Stimulated activated CD4-positive, alpha-beta T cell treated with anti-CD3 and anti-CD28 coated beads, Interleukin-1b, Interleukin-23, amount 100 ng/mL, for 4 hours (primary cell): Measurements from ENCODE around the gene GTPBP4.
"Not testable (repeated sequence)": the region's sequence is repeated elsewhere in the genome, so short reads cannot be mapped to it uniquely, and the experiment has no call there.

Source experiments
- DNase-seq, 2 donors: peaks; one replicate each; pipeline ENCODE4 v3.0.0-alpha.2; 2020; ENCODE audit warnings: low read depth in 2 of 2

Gene GTPBP4

DNA sequence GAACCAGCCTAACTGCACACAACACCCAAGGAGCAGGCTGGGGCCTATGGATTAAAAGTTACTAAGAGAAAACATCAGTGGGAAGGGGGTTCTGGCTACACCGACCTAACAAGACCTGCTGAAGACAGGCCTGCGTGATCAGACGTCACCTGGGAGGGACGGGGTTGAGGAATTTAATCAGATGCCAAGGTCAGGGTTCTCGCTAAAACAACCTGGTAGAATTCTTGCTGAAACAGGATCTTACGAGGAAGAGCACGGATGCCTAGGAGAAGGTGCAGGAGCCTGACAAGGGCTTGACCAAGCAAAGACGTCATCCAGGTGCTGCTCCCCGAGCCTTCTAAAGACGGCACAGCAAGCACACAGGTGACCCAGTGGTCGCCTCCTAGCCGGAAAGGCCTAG is 35.9 kb downstream of the GTPBP4 start:
- DNase-seq = no peak

DNA sequence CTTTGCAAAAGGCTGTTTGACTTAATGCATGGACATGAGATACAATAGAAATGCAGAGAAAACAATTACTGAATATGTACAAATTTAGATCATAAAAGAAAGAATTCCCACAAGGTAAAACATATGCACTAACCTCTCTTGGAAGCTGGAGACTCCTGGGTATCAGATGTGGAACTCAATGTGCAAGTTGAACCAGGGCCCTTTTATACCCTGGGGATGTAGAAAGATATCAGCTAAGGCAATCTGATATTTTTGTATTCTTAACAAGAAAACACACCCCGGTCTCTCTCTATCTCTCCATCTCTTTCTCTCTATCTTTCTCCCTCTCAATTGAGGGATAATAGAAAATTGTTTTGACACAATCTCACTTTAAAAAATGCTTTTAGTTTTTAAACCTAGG is 37.4 kb downstream of the GTPBP4 start, which contains the start of gene IDI2:
Gene IDI2 (minus strand): TSS at position 177 of the 400 bp plus-strand sequence. CDS start 1,136 bp downstream, outside the sequence.
- DNase-seq = no peak

DNA sequence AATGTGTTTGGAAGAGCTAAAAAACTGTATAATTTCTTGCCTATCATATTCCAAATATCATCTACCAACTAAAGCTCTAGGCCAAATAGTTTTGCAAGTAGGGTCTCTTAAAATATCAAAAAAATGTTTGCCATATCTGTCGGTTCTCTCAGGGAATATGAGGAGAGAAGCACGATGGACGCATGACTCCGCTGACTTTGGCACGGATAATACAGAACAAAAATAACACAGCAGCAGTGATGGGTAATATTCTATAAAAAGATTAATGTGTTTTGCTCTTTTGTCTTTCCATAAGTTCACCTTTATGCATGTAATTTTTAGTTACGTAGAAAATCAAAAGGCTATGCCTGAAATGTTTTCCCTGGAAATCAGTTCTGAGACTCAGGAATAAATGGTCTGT is 38.3 kb downstream of the GTPBP4 start:
- DNase-seq = no peak

DNA sequence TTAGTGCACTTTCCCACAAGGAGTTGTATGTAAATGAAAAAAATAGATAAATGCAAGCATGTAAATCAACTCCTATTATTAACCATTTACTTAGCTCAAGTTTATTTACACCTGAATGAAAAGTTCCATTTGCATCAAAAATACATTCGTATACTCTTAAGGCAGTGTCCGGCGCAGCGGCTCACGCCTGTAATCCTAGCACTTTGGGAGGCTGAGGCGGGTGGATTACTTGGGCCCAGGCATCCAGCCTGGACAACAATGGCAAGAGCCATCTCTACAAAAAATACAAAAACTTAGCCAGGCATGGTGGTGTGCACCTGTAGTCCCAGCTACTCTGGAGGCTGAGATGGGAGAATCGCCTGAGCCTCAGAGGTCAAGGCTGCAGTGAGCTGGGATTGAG is 41.6 kb downstream of the GTPBP4 start:
- DNase-seq = no peak

DNA sequence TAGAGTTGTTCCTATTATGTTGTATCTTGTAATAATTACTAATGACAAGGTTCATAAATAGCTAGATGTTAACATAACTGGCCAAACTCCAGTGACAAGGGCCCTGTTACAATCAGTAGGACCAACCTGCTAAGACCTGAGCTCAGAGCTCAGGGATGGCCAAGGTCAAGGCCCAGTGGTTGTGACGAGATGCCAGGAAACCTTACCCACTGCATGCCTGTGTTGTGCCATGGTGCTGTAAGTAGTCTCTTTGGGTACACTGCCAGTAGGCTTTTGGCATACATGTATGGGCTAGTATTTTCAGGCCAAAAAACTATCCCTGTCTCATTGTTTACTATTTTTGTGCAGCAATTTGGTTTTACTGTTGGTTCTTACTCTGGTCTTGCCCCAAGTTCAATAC is 45.4 kb downstream of the GTPBP4 start:
- DNase-seq = no peak

DNA sequence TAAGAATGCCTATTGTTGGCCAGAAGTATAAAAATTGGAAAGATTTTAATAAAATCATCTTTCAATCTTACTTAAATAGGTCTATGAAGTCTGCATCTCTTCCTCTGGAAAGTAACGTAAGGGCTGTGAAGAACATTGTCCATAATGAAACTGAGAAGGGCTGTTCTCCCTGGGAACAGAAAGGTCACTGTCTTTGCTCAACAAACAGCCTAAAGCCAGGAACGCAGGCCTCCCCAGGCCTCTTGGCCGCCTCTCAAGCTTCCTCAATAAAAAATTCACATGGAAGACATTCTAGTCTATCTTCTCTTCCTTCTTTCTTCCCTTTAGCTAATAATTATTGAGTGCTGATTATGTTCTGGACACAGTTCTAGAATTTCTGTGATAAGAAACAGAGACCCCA is 46.5 kb downstream of the GTPBP4 start:
- DNase-seq = no peak

DNA sequence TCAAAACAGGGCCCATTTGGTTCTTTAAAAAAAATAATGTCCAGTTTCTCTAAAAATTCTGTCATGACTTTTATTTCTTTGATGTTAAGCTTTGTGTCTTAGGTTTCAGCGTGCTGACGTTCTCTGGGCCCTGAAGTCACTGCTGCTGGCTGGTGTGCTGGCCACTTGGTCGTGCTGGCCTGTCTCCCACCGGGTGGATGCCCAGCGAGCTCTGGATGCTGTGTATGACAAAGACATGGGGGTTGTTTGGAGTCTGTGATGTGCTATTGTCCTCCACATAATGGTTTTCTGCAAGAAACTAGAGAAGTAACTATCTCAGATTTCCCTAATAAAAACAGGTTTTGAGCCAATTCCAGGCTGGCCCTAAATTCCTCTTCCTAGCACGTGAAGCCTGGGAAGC is 47.0 kb downstream of the GTPBP4 start:
- no peak for DNase-seq

DNA sequence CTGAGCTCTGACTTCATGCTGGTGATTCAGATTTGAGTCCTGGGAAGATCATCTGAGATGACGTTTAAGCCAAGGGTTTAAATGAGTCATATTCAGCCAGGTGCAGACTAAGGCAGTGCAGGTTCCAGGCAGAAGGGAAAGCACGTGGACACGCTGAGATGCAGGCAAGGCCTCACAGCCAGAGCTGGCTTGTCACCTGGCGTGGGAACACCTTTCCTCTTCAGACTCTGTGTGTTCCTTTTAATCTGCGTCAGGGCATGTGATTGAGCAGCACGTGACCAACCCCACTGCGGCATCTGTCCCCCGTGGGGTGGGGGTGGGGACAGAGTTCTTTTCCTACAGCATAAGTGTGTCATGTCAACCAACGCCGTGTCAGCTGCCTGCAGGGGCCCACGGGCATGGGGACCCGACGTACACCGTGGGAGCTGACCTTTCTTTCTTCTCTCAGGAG is 48.1 kb downstream of the GTPBP4 start:
- DNase-seq = peak in 1 of 2 donors; percentile 36

DNA sequence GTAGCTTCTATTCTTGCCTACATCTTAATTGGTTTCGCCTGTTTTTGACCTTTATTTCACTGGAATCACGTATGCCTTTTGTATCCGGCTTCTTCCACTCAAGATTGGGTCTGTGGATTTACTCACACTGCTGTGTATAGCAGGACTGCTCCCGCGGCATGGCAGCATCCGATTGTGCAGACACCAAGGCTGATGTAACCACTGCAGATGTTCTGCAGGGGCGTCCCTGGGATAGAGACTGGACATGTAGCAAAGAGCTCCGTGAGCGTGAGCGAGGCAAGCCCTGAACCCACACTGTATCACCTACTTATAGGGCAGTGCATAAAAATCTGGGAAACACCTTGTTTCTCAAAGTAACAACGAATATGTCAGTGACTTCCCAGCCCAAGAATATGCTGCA is 48.9 kb downstream of the GTPBP4 start:
- no peak for DNase-seq

DNA sequence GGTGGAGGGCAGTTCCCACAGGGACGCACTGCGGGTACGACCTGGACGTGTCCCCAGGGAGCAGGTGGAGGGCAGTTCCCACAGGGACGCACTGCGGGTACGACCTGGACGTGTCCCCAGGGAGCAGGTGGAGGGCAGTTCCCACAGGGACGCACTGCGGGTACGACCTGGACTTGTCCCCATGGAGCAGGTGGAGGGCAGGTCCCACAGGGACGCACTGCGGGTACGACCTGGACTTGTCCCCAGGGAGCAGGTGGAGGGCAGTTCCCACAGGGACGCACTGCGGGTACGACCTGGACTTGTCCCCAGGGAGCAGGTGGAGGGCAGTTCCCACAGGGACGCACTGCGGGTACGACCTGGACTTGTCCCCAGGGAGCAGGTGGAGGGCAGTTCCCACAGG is 50.5 kb downstream of the GTPBP4 start:
- not testable (repeated sequence) for DNase-seq

DNA sequence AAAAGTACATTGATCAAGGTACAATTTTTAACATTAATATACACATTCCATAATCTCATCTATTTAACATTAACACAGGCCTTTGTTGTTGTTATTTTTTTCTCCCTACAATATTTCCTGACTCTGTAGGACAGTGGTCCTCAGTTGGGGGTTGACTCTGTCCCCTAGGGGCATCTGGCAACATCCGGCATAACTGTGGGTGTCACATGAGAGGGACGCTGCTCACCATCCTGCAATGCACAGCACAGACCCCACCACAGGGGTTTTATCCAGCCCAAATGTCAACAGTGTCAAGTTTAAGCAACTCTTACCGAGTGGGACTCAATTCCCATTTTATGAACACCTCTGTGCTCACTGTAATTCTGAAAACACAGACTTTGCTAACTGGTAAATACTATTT is 51.9 kb downstream of the GTPBP4 start:
- no peak for DNase-seq

DNA sequence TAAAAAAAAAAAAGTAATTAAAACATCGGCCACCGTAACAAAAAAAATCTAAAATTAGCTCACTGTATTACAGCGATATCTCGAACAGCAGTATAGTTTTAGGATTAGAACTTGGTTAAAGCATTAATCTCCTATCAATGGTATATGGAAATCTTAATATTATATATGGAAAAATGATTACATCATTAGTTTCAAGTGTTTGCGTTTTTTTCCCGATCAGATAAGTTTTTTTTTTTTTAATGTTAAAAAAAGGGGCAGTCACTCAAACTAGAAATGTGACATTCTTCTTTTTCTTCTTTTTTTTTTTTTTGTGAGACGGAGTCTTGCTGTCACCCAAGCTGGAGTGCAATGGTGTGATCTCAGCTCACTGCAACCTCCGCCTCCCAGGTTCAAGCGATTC is 53.3 kb downstream of the GTPBP4 start:
- DNase-seq = no peak

DNA sequence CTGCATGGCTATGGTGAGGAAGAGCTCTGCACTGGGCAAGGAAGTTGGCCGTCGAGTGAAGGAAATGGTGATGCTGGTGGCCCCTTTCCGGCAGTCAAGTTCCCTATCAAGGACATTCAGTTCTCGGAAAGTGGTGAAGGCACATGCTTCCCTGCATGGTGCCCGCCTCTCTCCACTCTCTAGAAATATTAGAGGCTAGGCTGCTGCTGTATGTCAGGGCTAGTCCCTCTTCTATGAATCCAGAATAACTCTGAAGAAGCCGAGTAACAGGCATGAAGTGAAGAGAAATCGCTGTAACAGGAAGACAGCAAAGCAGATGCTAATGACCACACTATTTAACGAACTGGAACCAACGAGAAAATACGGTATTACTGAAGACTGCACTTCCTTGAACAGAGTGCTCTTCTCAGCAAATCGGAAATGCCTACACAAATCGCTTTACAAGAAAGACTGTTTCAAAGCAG is 55.3 kb downstream of the GTPBP4 start:
- DNase-seq = no peak

DNA sequence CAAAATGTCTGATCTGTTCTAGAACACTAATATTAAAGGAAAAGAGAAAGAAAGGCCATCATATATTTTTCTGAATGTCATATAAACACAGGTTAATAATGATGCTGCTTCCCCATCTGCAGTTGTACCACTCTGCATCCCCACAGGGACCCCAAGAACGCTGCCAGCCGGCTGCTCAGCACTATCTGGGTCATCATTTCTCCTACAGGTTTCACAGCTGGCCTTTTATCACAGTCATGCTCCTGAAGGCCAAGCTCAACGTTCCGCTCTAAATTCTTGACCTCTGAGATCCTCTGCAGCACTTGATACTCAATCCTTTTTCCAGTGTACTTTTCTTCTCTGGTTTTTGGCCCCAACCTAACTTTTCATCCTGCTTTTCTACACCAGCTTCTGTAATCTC is 55.9 kb downstream of the GTPBP4 start:
- DNase-seq = no peak

DNA sequence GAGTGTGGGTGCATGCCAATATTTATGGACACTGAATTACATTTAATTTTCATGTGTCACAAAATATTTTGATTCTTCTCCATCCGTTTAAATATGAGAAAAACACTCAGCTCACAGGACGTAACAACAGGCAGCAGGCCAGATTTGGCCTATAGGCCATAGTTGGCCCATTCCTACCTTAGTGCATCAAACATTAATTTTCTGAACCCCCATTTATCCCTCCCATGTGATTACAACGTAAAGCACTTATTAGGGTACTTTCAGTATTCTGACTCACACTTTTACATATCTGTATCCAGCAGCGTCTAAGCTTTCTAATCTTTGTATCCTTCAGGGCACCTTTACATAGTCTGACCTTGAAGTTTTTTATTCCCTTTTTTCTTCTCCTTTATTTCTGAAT is 56.7 kb downstream of the GTPBP4 start:
- DNase-seq = no peak

DNA sequence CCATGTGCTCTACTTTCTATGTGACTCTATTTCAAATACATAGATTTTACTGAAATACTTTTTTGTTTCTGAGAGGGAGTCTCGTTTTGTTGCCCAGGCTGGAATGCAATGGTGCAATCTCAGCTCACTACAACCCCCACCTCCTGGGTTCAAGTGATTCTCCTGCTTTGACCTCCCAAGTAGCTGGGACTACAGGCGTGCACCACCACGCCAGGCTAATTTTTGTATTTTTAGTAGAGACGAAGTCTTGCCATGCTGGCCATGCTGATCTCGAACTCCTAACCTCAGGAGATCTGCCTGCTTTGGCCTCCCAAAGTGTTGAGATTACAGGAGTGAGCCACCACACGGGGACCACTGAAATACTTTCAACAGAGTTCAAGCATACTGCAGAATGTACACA is 57.2 kb downstream of the GTPBP4 start:
- no peak for DNase-seq

DNA sequence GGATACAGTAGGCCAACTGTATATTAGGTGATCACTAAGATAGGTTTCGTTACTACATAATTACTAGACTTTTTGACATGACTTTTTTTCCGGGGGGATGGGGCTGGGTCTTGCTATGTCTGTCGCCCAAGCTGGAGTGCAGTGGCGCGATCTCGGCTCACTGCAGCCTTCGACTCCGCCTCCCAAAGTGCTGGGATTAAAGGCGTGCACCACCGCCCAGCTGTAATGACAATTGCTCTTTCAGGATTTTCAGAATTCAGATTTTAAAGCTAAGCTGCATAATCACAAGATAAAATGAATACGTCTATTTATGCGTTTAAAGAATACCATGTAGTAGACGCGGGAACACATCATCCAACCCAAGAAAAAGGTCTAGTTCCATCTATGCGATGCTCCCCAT is 59.7 kb downstream of the GTPBP4 start:
- no peak for DNase-seq

DNA sequence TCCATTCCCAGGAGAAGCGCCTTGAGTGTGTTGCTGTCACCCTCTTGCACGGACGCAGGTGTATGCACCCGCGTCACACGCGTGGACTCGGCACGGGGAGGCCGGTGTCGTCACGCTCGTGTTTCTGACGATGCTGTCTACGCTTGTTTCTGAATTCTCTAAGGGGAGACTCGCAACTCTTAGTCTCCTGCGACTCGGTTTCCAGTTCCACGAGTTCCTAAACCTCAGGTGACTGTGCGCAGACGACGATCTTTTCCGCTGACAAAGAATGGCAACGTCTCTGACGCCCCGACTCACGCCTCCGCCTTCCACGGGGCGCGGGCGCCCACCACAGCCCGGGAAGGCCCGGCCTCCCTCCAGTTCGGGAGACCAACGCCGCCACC is 60.1 kb downstream of the GTPBP4 start:
- DNase-seq = no peak

DNA sequence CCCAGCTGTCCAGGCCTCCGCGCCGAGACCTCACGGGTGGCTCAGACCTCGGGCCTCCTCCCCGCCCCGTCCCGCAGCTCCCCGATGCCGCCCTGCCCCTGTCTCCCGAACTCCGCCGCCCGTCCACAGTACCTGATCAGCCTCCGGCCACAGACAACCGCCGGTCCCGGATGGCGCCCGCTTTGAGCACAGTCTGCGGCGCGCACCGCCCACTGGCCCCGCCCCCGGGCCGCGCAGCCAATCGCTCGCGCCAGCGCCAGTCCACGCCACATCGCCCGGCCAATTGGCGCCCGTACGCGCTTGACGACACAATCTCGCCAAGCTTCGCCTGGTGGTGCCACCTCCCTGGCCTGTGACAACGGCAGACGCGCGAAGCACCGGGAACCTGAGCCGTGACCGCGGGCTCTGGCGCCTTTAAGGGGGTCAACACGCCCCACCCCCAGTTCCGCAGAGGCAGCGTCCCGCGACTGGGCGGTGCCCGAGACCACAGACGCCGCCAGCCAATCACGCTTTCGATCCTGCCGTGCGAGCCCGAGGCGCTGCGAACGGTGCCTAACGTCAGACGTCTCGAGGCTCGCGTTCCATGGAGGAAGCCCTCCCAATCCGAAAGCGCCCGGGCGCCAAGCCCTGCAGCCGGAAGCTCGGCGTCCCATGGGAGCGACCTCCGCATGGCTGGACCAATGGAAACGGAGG is 60.6 kb downstream of the GTPBP4 start, which contains the start of gene IDI1:
Gene IDI1 (minus strand): TSS at position 388 of the 693 bp plus-strand sequence. CDS start 116 bp downstream, at position 272.
- DNase-seq = peak; percentile 90 to 93

DNA sequence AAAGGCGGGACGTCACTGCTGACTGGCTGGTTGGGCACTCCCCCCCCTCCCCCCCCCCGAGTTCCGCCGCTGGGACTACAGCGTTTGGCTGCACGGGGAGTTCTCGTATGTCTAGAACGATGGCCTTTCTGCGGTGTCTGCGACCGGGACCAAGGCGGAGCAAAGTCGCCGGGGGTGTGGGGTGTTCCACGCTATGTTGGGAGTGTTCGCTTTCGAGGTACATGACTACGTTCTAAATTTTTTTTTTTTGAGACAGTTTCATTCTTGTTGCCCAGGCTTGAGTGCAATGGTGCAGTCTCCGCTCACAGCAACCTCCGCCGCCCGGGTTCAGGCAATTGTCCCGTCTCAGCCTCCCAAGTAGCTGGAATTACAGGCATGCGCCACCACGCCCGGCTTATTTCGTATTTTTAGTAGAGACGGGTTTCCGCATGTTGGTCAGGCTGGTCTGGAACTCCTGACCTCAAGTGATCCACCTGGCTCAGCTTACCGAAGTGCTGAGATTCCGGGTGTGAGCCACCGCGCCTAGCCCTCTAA is 61.3 kb downstream of the GTPBP4 start:
- DNase-seq = no peak

DNA sequence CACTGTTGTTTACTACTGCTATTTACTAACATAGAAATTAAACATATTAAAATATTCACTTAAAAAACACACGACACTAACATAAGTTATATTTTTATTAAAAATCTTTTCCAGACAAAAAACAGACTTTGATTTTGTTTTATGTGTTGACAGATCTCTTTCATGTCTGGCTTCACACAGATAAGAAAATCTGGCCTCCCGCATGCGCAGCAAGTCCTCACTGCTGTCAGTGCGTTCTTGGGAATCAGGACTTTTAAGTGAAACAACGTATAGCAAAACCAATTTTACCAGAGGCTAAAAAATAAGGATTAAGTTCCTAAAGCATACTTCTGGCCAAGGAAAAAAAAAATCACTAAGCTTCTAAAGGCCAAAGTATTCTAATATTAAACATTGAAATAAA is 61.9 kb downstream of the GTPBP4 start:
- no peak for DNase-seq

DNA sequence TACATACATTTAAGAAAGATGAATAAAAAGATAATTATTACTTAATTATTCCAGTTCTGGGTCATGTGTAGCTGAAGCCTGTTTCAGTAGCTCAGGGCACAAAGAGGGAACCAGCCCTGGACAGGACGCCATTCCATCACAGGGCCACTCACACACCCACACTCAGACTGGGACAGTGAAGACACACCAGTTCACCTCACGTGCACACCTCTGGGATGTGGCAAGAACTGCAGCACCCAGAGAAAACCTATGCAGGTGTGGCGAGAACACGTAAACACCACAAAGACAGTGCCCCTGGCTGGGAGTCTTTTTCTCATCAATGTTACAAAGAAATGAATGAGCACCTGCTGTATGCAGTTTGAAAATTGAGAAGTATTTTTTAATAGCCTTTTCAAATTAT is 62.3 kb downstream of the GTPBP4 start:
- DNase-seq = no peak

DNA sequence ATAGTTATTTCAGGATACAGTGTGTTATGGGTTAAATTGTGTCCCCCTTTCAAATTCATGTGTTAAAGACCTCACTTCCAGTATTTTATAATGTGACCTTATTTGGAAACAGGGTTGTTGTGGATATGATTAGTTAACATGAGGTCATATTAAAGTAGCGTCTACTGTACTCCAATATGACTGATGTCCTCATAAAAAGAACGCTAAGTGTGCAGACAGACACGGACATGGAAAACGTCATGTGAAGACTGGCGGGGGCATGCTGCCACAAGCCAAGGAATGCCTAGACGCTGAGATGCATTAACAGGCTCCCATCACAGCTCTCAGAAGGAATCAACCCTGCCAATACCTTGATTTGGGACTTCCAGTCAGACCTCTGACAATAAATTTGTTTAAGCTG is 66.5 kb downstream of the GTPBP4 start:
- no peak for DNase-seq
